Measurements from ENCODE around the gene CFAP57. TPM values are rescaled to one million over a fixed set of nuclear protein-coding genes. Genes with fewer than 3 reads are reported as not detected.

The CFAP57 gene
- total and polyA plus RNA-seq, 2 of the 13 experiments (the other 11 are each of a cell fraction or from before 2014, with no cell fraction given): 0.01 TPM; not detected in 1

GRCh38 chr1:43279666-43280065 lies 107.5 kb downstream of the CFAP57 start (continued):
- TF ChIP-seq ZNF407 (CRISPR knock-in tag; IDR thresholded peaks at IDR 0.05; ENCODE audit: not compliant biosample characterization) (no peak), ZNF281 (CRISPR knock-in tag; IDR thresholded peaks at IDR 0.05; ENCODE audit: borderline replicate concordance) (no peak)
